Measurements from ENCODE around the gene DKK1. TPM values are rescaled to one million over a fixed set of nuclear protein-coding genes. Genes with fewer than 3 reads are reported as not detected.
A peak's percentile ranks its signal among the peaks of the same experiment; 100 is the strongest.

DKK1 gene
- total and polyA plus RNA-seq, 2 of the 13 experiments (the other 11 are each of a cell fraction or from before 2014, with no cell fraction given) = 123 to 262 TPM

- TF ChIP-seq SOX5 (CRISPR knock-in tag; IDR thresholded peaks at IDR 0.05; ENCODE audit: borderline replicate concordance) (peak; percentile 84), NCOA5 (CRISPR knock-in tag; IDR thresholded peaks at IDR 0.05) (no peak), SKIL (CRISPR knock-in tag; IDR thresholded peaks at IDR 0.05; ENCODE audit: borderline replicate concordance) (0 out of 2 replicates have a peak, but pooled peaks have one; percentile 17), CENPX (CRISPR knock-in tag; IDR thresholded peaks at IDR 0.05) (no peak), ZNF484 (CRISPR knock-in tag; IDR thresholded peaks at IDR 0.05; ENCODE audit: borderline replicate concordance, low read depth) (no peak), ZNF784 (CRISPR knock-in tag; IDR thresholded peaks at IDR 0.05; ENCODE audit: borderline replicate concordance) (no peak), FOXO1 (CRISPR knock-in tag; IDR thresholded peaks at IDR 0.05) (peak; percentile 39; the same call in 1 of the 2 replicates), GTF2F1 (IDR thresholded peaks at IDR 0.05; ENCODE audit: low read length) (no peak), KDM1A (CRISPR knock-in tag; IDR thresholded peaks at IDR 0.05) (peak; percentile 57; the same call in 1 of the 2 replicates), SP4 (CRISPR knock-in tag; IDR thresholded peaks at IDR 0.05) (peak; percentile 73), NR0B2 (CRISPR knock-in tag; IDR thresholded peaks at IDR 0.05) (no peak; the same call in 1 of the 2 replicates), ZBTB25 (CRISPR knock-in tag; IDR thresholded peaks at IDR 0.05) (no peak), ZNF343 (CRISPR knock-in tag; IDR thresholded peaks at IDR 0.05) (0 out of 2 replicates have a peak, but pooled peaks have one; percentile 62), CSRNP1 (CRISPR knock-in tag; IDR thresholded peaks at IDR 0.05) (peak; percentile 53; the same call in 1 of the 2 replicates), IRF1 (CRISPR knock-in tag; IDR thresholded peaks at IDR 0.05; ENCODE audit: low read depth) (no peak), ADNP (CRISPR knock-in tag; IDR thresholded peaks at IDR 0.05) (peak; percentile 86; the same call in 1 of the 2 replicates), MATR3 (CRISPR knock-in tag; IDR thresholded peaks at IDR 0.05) (no peak), ZFP36L2 (CRISPR knock-in tag; IDR thresholded peaks at IDR 0.05) (no peak), ZNF570 (CRISPR knock-in tag; IDR thresholded peaks at IDR 0.05; ENCODE audit: borderline replicate concordance) (no peak), GRHL1 (CRISPR knock-in tag; conservative IDR thresholded peaks at IDR 0.05) (no peak)
These were observed at the start of gene DKK1 (continued) for GRCh38 chr10:52313933-52314821.

Data from HepG2 (cell line).